Natural killer cell (primary cell): ENCODE data around the gene PSME1. TPM values are rescaled to one million over a fixed set of nuclear protein-coding genes. Genes with fewer than 3 reads are reported as not detected.

Source experiments
- ATAC-seq, 3 donors: fragments of 150-1000 bp in 2 of 3; fragments of 200-7000 bp in 1 of 3; cut with Tn5 transposase; 1 replicate in 1 of 3; 2 replicates in 2 of 3; pipeline ENCODE4 v1.10.0; 2021; ENCODE audit warnings: mild to moderate bottlenecking in 2 of 3, moderate library complexity in 2 of 3
- DNase-seq, 2 donors: peaks; one replicate each; pipeline versions ENCODE4 v3.0.0 to v3.0.0-alpha.2; 2013 to 2021; ENCODE audit warnings: mixed read lengths in 1 of 2
- H3K27ac ChIP-seq: one replicate; pipeline ENCODE4 v1.5.1; 2013; ENCODE audit warnings: mild to moderate bottlenecking, low read length
- H3K27me3 ChIP-seq: one replicate; pipeline ENCODE4 v1.6.1; 2013; ENCODE audit warnings: low read length; ENCODE audit not compliant: control insufficient read depth, insufficient read depth
- H3K36me3 ChIP-seq: one replicate; pipeline ENCODE4 v1.6.1; 2013; ENCODE audit warnings: low read length; ENCODE audit not compliant: control insufficient read depth, insufficient read depth
- H3K4me1 ChIP-seq: one replicate; pipeline ENCODE4 v1.6.1; 2013; ENCODE audit warnings: low read length; ENCODE audit not compliant: control insufficient read depth, insufficient read depth
- H3K4me3 ChIP-seq: one replicate; pipeline ENCODE4 v1.5.1; 2013; ENCODE audit warnings: low read length
- H3K9me3 ChIP-seq: one replicate; pipeline ENCODE4 v1.6.1; 2013; ENCODE audit warnings: low read length; ENCODE audit not compliant: control insufficient read depth, insufficient read depth
- H3K27ac Mint-ChIP-seq, 2 donors: one replicate each; pipeline ENCODE4 v1.8.0; 2022; ENCODE audit warnings: mild to moderate bottlenecking in 2 of 2, mixed read lengths in 2 of 2, moderate library complexity in 1 of 2
- H3K27me3 Mint-ChIP-seq, 2 donors: one replicate each; pipeline ENCODE4 v1.8.0; 2022; ENCODE audit warnings: low read depth in 2 of 2, mixed read lengths in 2 of 2
- H3K36me3 Mint-ChIP-seq: one replicate; pipeline ENCODE4 v1.8.0; 2022; ENCODE audit warnings: mixed read lengths
- H3K4me1 Mint-ChIP-seq, 2 donors: one replicate each; pipeline ENCODE4 v1.8.0; 2022; ENCODE audit warnings: mixed read lengths in 2 of 2
- H3K4me3 Mint-ChIP-seq: one replicate; pipeline ENCODE4 v1.8.0; 2022; ENCODE audit warnings: mild to moderate bottlenecking, moderate library complexity, mixed read lengths
- H3K9me3 Mint-ChIP-seq, 2 donors: one replicate each; pipeline ENCODE4 v1.8.0; 2022; ENCODE audit warnings: mixed read lengths in 2 of 2
- CTCF ChIP-seq: fragments of 200-600 bp; IDR thresholded peaks from one replicate; pipeline ENCODE4 v1.8.0; 2022; ENCODE audit warnings: antibody characterized with exemption
- WGBS: methylation state at CpG from one replicate; pipeline ENCODE4 v1.1.7; 2013; ENCODE audit warnings: missing lambda C conversion rate; ENCODE audit not compliant: insufficient coverage; 5-methylcytosine and 5-hydroxymethylcytosine counted together
- intact Hi-C: fragments of 100-400 bp; cut with micrococcal nuclease; formaldehyde crosslinking; loops from one replicate; pipeline ENCODE4 v1.14.2; 2022
- total RNA-seq, 4 donors: library from RNA; stranded (reverse); fragments of 120-200 nt in 1 of 4; gene quantifications; one replicate each; pipeline versions ENCODE4 v1.2.3 to v1.2.4, GENCODE V29; 2013 to 2022

The PSME1 gene
- total RNA-seq, 3 donors from 2014 or later (not counting 1 experiment from before 2014, with no cell fraction given) = 315 to 345 (median 318) TPM

DNA sequence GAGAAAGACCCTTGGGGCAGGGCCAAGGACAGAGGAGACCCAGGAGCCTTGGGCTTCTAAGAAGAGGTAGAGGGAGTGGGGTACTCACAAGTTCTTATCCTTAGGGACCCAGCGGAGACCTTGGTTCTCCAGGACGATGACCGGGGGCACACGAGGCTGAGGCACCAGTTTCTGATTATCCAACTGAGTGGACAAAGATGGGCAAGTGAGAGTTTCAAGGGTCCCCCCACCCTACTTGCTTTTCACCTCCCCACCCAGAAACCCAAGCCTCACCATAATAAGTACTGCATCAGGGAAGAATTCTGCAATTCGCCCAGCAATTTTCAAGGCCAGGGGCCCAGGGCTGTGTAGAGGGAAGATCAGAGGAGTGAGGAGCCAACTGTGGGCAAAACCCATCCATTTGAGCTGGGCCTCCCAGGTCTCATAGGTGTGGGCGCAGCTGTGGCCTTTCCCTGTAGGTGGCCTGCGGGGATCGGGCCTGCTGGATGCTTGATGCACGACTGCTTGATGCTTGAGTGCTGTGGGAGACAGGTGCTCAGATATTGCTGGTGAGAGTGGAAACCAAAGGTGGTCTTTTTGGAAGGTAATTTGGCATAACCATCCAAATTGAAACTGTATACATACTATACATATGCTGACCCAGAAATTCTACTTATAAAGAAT lies 3.4 kb downstream of the PSME1 start:
- peak overlapping the region; percentile 70 to 71 for H3K27ac Mint-ChIP-seq
- WGBS = 91% methylated on average over 9 of the region's 9 CpGs
- peaks cover 40% of the 10 kb centered on the region for H3K36me3 ChIP-seq
- no peak for ATAC-seq
- peaks cover 46% of the 10 kb centered on the region for H3K4me1 ChIP-seq
- H3K27me3 ChIP-seq = no peaks in the 10 kb centered on the region
- peak overlapping the region; percentile 63 for H3K4me3 Mint-ChIP-seq
- H3K27ac ChIP-seq = no peak overlapping the region
- intact Hi-C loops = loop anchor here (10.0 kb wide), 1 partner anchor 1215 kb away; the partner anchor contains the start of gene PRMT5
- peaks cover 47 to 63% of the 10 kb centered on the region in 2 donors for H3K4me1 Mint-ChIP-seq
- no peaks in the 10 kb centered on the region for H3K9me3 Mint-ChIP-seq
- H3K27me3 Mint-ChIP-seq = no peaks in the 10 kb centered on the region
- no peaks in the 10 kb centered on the region for H3K9me3 ChIP-seq
- DNase-seq = peak in 1 of 2 donors; percentile 42
- no peak for TF ChIP-seq CTCF
- H3K36me3 Mint-ChIP-seq = peaks cover 5% of the 10 kb centered on the region
- no peak overlapping the region for H3K4me3 ChIP-seq

DNA sequence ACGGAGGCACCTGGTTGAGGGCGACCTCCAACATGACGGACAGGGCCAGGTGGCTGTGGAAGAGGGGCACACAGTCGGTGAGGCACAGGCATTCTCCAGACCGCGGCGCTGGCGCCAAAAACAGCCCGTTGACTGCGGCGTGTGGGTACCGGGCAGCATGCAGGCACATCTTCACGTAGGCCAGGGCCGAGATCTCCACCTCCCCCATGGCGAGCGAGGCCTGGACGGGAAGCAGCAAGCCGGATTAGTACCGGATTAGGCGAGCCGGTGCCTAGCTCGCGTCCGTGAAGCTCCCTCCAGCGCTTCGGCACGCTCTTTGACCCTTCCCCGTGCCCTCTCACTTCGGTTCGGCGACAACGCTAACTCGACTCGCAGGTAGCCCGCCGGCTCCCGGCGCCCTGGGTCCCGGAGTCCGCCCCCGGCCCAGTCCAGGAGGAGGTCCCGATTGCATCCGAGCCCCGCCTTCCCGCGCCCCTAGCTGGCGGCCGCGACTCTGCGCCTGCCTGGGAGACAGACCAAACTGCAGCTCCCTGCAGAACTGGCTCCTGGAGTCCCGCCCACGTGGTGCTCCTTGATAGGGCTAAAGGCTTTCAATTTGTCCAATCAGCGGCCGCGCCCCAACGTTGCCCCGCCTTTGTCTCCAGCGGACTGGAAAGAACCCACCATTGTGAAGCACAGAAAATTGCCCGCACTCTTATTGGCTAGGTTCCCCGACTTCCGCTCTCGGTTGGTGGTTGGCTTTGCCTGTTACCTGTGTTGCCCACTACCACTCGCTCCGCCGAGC lies 5.3 kb downstream of the PSME1 start, which contains the start of gene EMC9:
Gene EMC9 (minus strand): TSS at position 495 of the 784 bp plus-strand sequence. CDS start 287 bp downstream, at position 208.
- intact Hi-C loops = loop anchor here (1.0 kb wide), 1 partner anchor 27 kb away; the partner anchor contains the start of genes DCAF11 and NRL
- under 1% methylated on average over 65 of the region's 65 CpGs for WGBS
- no peaks in the 10 kb centered on the region for H3K27me3 Mint-ChIP-seq
- H3K27ac ChIP-seq = peak within 1 kb of the TSS; percentile 75
- peaks cover 55% of the 10 kb centered on the region for H3K4me1 ChIP-seq
- no peaks in the 10 kb centered on the region for H3K9me3 ChIP-seq
- H3K9me3 Mint-ChIP-seq = no peaks in the 10 kb centered on the region
- DNase-seq (peak; percentile 98 to 99), ATAC-seq (peak; percentile 89 to 97 (median 91))
- peak within 1 kb of the TSS; percentile 59 for H3K4me3 ChIP-seq
- H3K4me1 Mint-ChIP-seq = peaks cover 54 to 73% of the 10 kb centered on the region in 2 donors
- peaks cover 7% of the 10 kb centered on the region for H3K36me3 Mint-ChIP-seq
- peak; percentile 20 for TF ChIP-seq CTCF
- H3K27me3 ChIP-seq = no peaks in the 10 kb centered on the region
- peaks cover 43% of the 10 kb centered on the region for H3K36me3 ChIP-seq
- peak within 1 kb of the TSS; percentile 73 for H3K4me3 Mint-ChIP-seq
- peak within 1 kb of the TSS; percentile 86 to 93 for H3K27ac Mint-ChIP-seq

- H3K27ac Mint-ChIP-seq = peak overlapping the region; percentile 51 to 86
- Histone ChIP-seq H3K9me3 (no peaks in the 10 kb centered on the region), H3K27ac (no peak overlapping the region), H3K27me3 (no peaks in the 10 kb centered on the region), H3K4me1 (peaks cover 48% of the 10 kb centered on the region), H3K4me3 (no peak overlapping the region), H3K36me3 (peaks cover 27% of the 10 kb centered on the region)
- no peak for ATAC-seq
- no peak for TF ChIP-seq CTCF
- DNase-seq = no peak
- no peaks in the 10 kb centered on the region for H3K27me3 Mint-ChIP-seq
- H3K9me3 Mint-ChIP-seq = no peaks in the 10 kb centered on the region
- 90% methylated on average over 2 of the region's 2 CpGs for WGBS
- H3K4me3 Mint-ChIP-seq = no peak overlapping the region
- H3K36me3 Mint-ChIP-seq = peaks cover 7% of the 10 kb centered on the region
- peaks cover 49 to 75% of the 10 kb centered on the region in 2 donors for H3K4me1 Mint-ChIP-seq
- intact Hi-C loops = no loop called here
Observed at GRCh38 chr14:24143511-24143910, 7.5 kb downstream of the PSME1 start.
